Aorta (tissue), 5 donors: Measurements from ENCODE around the gene DISC1. TPM values are rescaled to one million over a fixed set of nuclear protein-coding genes. Genes with fewer than 3 reads are reported as not detected.
A peak's percentile ranks its signal among the peaks of the same experiment; 100 is the strongest.

Source experiments
- ATAC-seq: fragments of 200-7000 bp; cut with Tn5 transposase; one replicate; pipeline ENCODE4 v1.9.1; 2022; ENCODE audit warnings: moderate library complexity; ENCODE audit not compliant: low FRiP score
- DNase-seq, 2 donors: peaks; one replicate each; pipeline ENCODE4 v3.0.0-alpha.2; 2020
- H3K27ac ChIP-seq, 2 donors: one replicate each; pipeline ENCODE4 v1.5.1; 2013; ENCODE audit warnings: low read length in 2 of 2, mild to moderate bottlenecking in 2 of 2, moderate library complexity in 2 of 2, control low read depth in 1 of 2, inconsistent platforms in 1 of 2, low read depth in 1 of 2
- H3K27me3 ChIP-seq, 2 donors: one replicate each; pipeline ENCODE4 v1.6.1; 2013; ENCODE audit warnings: control low read depth in 1 of 2, low read length in 1 of 2, mild to moderate bottlenecking in 1 of 2, moderate library complexity in 1 of 2; ENCODE audit not compliant: insufficient read depth in 2 of 2, control insufficient read depth in 1 of 2
- H3K36me3 ChIP-seq, 2 donors: one replicate each; pipeline ENCODE4 v1.6.1; 2013; ENCODE audit warnings: control low read depth in 1 of 2, low read length in 1 of 2, mild to moderate bottlenecking in 1 of 2; ENCODE audit not compliant: insufficient read depth in 2 of 2, control insufficient read depth in 1 of 2
- H3K4me1 ChIP-seq, 2 donors: one replicate each; pipeline ENCODE4 v1.6.1; 2013; ENCODE audit warnings: low read length in 2 of 2, control low read depth in 1 of 2, mild to moderate bottlenecking in 1 of 2, moderate library complexity in 1 of 2; ENCODE audit not compliant: insufficient read depth in 2 of 2, control insufficient read depth in 1 of 2
- H3K4me3 ChIP-seq, 2 donors: one replicate each; pipeline ENCODE4 v1.5.1; 2013; ENCODE audit warnings: low read length in 2 of 2, control low read depth in 1 of 2, mild to moderate bottlenecking in 1 of 2
- H3K9me3 ChIP-seq: one replicate; pipeline ENCODE4 v1.6.1; 2013; ENCODE audit warnings: mild to moderate bottlenecking, low read length; ENCODE audit not compliant: control insufficient read depth
- WGBS, 2 donors: extraction: QIAGEN DNeasy Blood & Tissue Kit; methylation state at CpG; one replicate each; pipeline ENCODE4 v1.1.7; 2013; 5-methylcytosine and 5-hydroxymethylcytosine counted together
- intact Hi-C, 2 donors: fragments of 100-400 bp; cut with DNase I; formaldehyde crosslinking; loops; one replicate each; pipeline versions ENCODE4 v1.14.2 to v1.15.0; 2022
- polyA plus RNA-seq, 2 donors: library from polyadenylated mRNA; stranded (reverse); fragments of 200-250 nt; gene quantifications; one replicate each; pipeline ENCODE4 v1.2.3, GENCODE V29; 2013
- total RNA-seq, 2 donors: library from RNA; stranded (reverse); fragmentation: NEBNext Ultra II Directional; extraction: Animal tissue kit (Norgen Biotek cat#: 25700); gene quantifications; one replicate each; pipeline ENCODE4 v1.2.1, GENCODE V29; 2021
- donor health status: healthy with polysubstance abuse.
- donor health status: Bipolar disorder and iron deficiency.
- donor health status: DM: no; HTN: no; CAD: no.
- donor health status: DM: no; HTN: no; CAD: no.
- donor health status: DM: yes; HTN: yes; CAD: no.

The DISC1 gene
- total and polyA plus RNA-seq, 4 donors = 0.64 to 31.7 (median 6.0) TPM

DNA sequence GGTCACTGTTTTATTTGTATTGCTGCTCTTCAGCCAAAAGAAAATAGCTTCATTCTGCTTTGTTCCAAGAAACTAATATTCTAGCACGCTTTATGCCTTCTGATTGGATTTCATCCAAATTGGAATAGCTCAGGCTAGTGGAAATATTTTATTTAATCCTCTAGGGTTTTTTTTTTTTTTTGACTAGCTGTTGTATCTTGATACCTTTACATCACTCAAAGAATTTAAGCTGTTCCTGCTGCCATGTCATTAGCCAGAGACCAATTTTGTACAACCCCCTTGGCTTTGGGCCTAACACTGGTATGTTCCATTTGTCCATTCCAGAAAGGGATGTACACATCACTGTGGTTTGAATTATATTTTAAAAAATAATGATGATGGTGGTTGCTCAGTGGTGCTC lies 103.0 kb downstream of the DISC1 start:
- Histone ChIP-seq H3K27ac (no peak overlapping the region), H3K4me3 (no peak overlapping the region), H3K36me3 (no peaks in the 10 kb centered on the region), H3K9me3 (no peaks in the 10 kb centered on the region), H3K4me1 (no peaks in the 10 kb centered on the region), H3K27me3 (no peaks in the 10 kb centered on the region)
- ATAC-seq = no peak
- intact Hi-C loops = no loop called here
- no peak for DNase-seq
- 0 to 1% methylated on average over 1 of the region's 1 CpG for whole genome bisulfite sequencing, 2 donors

GRCh38 chr1:231731268-231731667 lies 104.7 kb downstream of the DISC1 start:
- H3K27ac ChIP-seq = no peak overlapping the region
- no peak for ATAC-seq
- no peaks in the 10 kb centered on the region for H3K27me3 ChIP-seq
- intact Hi-C loops = no loop called here
- no peak for DNase-seq
- no peaks in the 10 kb centered on the region for H3K9me3 ChIP-seq
- H3K4me3 ChIP-seq = no peak overlapping the region
- H3K36me3 ChIP-seq = no peaks in the 10 kb centered on the region
- H3K4me1 ChIP-seq = no peaks in the 10 kb centered on the region

DNA sequence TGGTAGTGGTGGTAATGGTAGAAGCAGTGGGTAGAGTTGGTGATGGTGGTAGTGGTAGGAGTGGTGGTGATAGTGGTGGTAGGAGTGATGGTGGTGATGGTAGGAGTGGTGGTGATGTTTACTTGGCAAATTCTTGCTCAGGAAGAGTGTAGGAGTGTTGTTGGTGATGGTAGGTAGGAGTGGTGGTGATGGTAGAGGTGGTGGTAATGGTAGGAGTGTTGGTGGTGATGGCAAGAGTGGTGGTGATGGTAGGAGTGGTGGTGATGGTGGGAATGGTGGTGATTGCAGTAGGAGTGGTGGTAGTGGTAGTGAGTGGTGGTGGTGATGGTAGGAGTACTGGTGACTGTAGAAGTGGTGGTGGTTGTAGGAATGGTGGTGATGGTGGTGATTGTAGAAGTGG lies 106.5 kb downstream of the DISC1 start:
- Histone ChIP-seq H3K36me3 (no peaks in the 10 kb centered on the region), H3K27ac (no peak overlapping the region), H3K4me3 (no peak overlapping the region), H3K9me3 (no peaks in the 10 kb centered on the region), H3K27me3 (no peaks in the 10 kb centered on the region), H3K4me1 (no peaks in the 10 kb centered on the region)
- no peak for DNase-seq
- no peak for ATAC-seq
- intact Hi-C loops = no loop called here

DNA sequence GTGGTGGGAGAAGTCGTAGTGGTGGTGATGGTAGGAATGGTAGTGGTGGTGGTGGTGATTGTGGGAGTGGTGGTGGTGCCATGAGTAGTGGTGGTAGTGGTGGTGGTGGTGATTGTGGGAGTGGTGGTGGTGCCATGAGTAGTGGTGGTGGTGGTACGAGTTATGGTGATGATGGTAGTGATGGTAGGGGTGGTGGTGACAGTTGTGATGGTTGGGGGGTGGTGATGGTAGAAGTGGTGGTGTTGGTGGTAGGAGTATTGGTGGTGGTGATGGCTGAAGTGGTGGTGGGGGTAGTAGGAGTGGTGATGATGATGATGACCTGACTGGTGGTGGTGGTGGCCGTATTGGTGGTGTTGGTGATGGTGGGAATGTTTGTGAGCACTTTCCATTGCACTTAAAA lies 107.1 kb downstream of the DISC1 start:
- ATAC-seq (no peak), DNase-seq (no peak)
- no peaks in the 10 kb centered on the region for H3K4me1 ChIP-seq
- H3K27ac ChIP-seq = no peak overlapping the region
- no peaks in the 10 kb centered on the region for H3K27me3 ChIP-seq
- H3K4me3 ChIP-seq = no peak overlapping the region
- intact Hi-C loops = no loop called here
- no peaks in the 10 kb centered on the region for H3K9me3 ChIP-seq
- 98 to 100% methylated on average over 3 of the region's 3 CpGs for WGBS, 2 donors
- H3K36me3 ChIP-seq = no peaks in the 10 kb centered on the region

DNA sequence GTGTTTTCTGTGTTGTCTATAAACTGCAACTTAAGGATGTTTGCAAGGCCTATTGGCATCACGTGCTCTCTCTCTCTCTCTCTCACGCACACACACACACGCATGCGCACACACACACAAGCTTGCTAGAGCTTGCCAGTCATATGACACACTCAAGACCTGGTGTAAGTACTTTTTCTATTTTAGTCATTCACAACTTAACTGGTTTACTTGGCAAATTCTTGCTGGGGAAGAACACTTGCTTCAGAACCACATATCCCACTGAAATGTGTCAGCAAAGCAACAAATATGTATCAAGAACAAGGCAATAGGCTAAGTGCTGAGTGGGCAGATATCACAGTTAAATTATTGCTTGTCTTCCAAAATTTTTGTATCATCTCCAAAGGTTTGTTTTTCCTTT lies 107.8 kb downstream of the DISC1 start:
- Histone ChIP-seq H3K36me3 (no peaks in the 10 kb centered on the region), H3K27ac (no peak overlapping the region), H3K4me3 (no peak overlapping the region), H3K27me3 (no peaks in the 10 kb centered on the region), H3K4me1 (no peaks in the 10 kb centered on the region), H3K9me3 (no peaks in the 10 kb centered on the region)
- no peak for ATAC-seq
- intact Hi-C loops = no loop called here
- 86 to 89% methylated on average over 4 of the region's 4 CpGs for WGBS, 2 donors
- peak in 1 of 2 donors; percentile 79 for DNase-seq

GRCh38 chr1:231735411-231735810 lies 108.8 kb downstream of the DISC1 start:
- H3K4me1 ChIP-seq = no peaks in the 10 kb centered on the region
- WGBS, 2 donors = 22 to 23% methylated on average over 3 of the region's 3 CpGs
- intact Hi-C loops = no loop called here
- ATAC-seq (no peak), DNase-seq (no peak)
- no peaks in the 10 kb centered on the region for H3K9me3 ChIP-seq
- H3K27ac ChIP-seq = no peak overlapping the region
- H3K36me3 ChIP-seq = no peaks in the 10 kb centered on the region
- no peak overlapping the region for H3K4me3 ChIP-seq
- no peaks in the 10 kb centered on the region for H3K27me3 ChIP-seq

GRCh38 chr1:231735941-231736340 lies 109.4 kb downstream of the DISC1 start:
- 81 to 85% methylated on average over 2 of the region's 2 CpGs for WGBS, 2 donors
- Histone ChIP-seq H3K9me3 (no peaks in the 10 kb centered on the region), H3K36me3 (no peaks in the 10 kb centered on the region), H3K27me3 (no peaks in the 10 kb centered on the region), H3K4me1 (no peaks in the 10 kb centered on the region), H3K27ac (no peak overlapping the region), H3K4me3 (no peak overlapping the region)
- ATAC-seq (no peak), DNase-seq (no peak)
- intact Hi-C loops = no loop called here

DNA sequence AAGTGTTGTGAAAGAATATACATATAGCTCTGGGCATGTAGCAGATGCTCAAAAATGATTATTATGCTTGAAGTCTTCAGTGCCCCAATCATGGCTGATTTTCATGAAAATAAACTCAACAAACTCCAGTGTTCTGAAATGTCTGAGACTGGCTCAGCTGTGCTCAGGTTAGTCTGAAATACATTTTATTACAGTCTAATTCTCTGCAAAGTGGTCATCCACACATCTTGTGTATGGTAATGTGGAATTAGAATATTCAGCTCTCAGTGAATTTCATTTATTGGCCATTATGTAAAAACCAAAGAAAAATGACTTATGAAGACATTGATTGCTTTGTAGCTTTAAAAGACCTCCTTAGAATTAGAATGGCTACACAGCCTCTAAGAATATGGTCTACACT lies 109.9 kb downstream of the DISC1 start:
- no peaks in the 10 kb centered on the region for H3K4me1 ChIP-seq
- no peak for ATAC-seq

DNA sequence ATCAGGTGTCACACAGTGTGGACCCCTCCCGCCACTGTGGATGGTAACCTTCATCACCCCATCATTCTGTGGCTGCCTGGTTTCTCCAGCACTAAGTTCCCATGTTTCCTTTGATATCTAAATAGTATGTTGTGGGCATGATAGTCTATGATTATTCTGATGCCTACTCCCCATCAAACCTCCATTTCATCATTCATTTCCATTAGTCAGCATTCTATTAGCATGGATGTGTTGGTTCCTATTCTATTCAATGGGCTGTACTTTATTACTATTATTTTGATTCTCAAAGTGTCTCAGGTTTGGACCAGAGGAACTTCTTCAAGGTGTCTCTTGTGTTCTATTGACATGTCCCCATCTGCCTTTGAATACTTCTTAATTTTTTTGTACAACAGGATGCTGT lies 112.0 kb downstream of the DISC1 start:
- H3K4me3 ChIP-seq = no peak overlapping the region
- ATAC-seq (no peak), DNase-seq (no peak)
- 90 to 94% methylated on average over 1 of the region's 1 CpG for WGBS, 2 donors
- no peaks in the 10 kb centered on the region for H3K4me1 ChIP-seq
- no peaks in the 10 kb centered on the region for H3K27me3 ChIP-seq
- no peaks in the 10 kb centered on the region for H3K36me3 ChIP-seq
- H3K9me3 ChIP-seq = no peaks in the 10 kb centered on the region
- intact Hi-C loops = no loop called here
- no peak overlapping the region for H3K27ac ChIP-seq

More for the DNA sequence above, 109.9 kb downstream of the DISC1 start:
- no peaks in the 10 kb centered on the region for H3K9me3 ChIP-seq
- H3K27ac ChIP-seq = no peak overlapping the region
- intact Hi-C loops = no loop called here
- H3K4me3 ChIP-seq = no peak overlapping the region
- H3K27me3 ChIP-seq = no peaks in the 10 kb centered on the region
- H3K36me3 ChIP-seq = no peaks in the 10 kb centered on the region
- no peak for DNase-seq
